Right lobe of liver (tissue), 4 donors: ENCODE measurements around the gene RPS6KA2.

ENCODE experiments used
- POLR2A ChIP-seq: fragments of 450-650 bp; IDR thresholded peaks from one replicate; pipeline ENCODE4 v1.6.1; 2017; ENCODE audit warnings: antibody characterized with exemption, mild to moderate bottlenecking
- TF ChIP-seq, protein P1 (sequence below), 4 donors: fragments of 200-600 bp in 3 of 4; fragments of 450-650 bp in 1 of 4; IDR thresholded peaks; one replicate each; pipeline versions ENCODE4 v1.5.1 to v1.8.0; 2016 to 2022; ENCODE audit warnings: antibody characterized with exemption in 4 of 4, mild to moderate bottlenecking in 2 of 4
- donor health status: DM: no; HTN: no; CAD: no.
- donor health status: DM: no; HTN: no; CAD: no.
- donor health status: DM: no; HTN: yes; CAD: no.

DNA sequence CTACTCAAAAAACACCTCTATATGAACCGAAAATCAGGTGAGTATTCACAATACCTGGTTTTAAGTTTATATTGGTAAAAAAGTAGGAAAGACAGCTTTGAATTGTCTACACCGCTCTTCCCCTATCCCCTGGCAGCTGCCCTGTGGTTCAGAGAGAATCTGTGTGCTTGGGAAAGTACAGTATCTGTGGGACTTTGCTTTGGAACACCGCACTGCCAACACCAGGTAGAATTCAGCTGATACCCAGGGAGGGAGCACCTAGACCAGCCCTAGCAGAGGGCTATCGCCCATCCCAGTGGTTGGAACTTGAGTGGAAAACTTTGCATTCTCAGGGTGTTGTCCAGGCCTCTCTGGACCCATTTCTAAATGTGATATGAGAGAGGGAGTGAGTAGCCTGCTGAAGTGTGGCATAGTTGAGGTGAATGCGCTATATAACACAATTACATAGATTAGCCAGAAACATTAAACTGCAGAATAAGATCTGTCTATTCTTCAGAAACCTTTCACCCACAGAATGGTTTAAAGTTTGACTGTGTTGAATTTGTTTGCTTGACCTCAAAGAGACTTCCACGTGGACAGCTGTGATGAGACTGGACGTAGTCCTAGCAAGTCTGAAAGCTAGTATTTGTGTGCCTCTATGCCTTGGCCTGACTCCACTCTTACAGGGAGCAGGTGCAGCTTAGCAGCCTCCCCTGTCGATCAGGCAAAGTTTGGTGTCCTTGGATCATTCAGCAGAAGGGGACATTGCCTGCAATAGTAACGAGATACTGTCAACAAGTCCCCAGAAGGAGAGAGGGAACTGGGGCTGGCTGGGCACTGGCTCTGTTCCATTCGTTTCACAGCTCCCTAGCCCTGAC lies 232.8 kb downstream of the RPS6KA2 start:
- TF ChIP-seq, protein P1, sequence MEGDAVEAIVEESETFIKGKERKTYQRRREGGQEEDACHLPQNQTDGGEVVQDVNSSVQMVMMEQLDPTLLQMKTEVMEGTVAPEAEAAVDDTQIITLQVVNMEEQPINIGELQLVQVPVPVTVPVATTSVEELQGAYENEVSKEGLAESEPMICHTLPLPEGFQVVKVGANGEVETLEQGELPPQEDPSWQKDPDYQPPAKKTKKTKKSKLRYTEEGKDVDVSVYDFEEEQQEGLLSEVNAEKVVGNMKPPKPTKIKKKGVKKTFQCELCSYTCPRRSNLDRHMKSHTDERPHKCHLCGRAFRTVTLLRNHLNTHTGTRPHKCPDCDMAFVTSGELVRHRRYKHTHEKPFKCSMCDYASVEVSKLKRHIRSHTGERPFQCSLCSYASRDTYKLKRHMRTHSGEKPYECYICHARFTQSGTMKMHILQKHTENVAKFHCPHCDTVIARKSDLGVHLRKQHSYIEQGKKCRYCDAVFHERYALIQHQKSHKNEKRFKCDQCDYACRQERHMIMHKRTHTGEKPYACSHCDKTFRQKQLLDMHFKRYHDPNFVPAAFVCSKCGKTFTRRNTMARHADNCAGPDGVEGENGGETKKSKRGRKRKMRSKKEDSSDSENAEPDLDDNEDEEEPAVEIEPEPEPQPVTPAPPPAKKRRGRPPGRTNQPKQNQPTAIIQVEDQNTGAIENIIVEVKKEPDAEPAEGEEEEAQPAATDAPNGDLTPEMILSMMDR (IDR thresholded peaks at IDR 0.05): no peak
- peak; percentile 53 for TF ChIP-seq POLR2A
